D721Med (cell line): ENCODE measurements around the gene PNMA6E.
A peak's percentile ranks its signal among the peaks of the same experiment; 100 is the strongest.

ENCODE experiments used
- DNase-seq: peaks from one replicate; pipeline ENCODE4 v3.0.0; 2011; ENCODE audit warnings: low spot score; ENCODE audit not compliant: insufficient read length
- FAIRE-seq: peaks from 2 replicates; lab custom pipeline; 2011; peaks lifted over from hg19 to GRCh38; lab: Jason Lieb, UNC
- TF ChIP-seq, protein P1 (sequence below): IDR thresholded peaks from 2 replicates; pipeline ENCODE4 v1.5.1; 2012; ENCODE audit warnings: mild to moderate bottlenecking, control low read depth; ENCODE audit not compliant: insufficient read depth; ENCODE audit errors: missing control alignments

The PNMA6E gene

DNA sequence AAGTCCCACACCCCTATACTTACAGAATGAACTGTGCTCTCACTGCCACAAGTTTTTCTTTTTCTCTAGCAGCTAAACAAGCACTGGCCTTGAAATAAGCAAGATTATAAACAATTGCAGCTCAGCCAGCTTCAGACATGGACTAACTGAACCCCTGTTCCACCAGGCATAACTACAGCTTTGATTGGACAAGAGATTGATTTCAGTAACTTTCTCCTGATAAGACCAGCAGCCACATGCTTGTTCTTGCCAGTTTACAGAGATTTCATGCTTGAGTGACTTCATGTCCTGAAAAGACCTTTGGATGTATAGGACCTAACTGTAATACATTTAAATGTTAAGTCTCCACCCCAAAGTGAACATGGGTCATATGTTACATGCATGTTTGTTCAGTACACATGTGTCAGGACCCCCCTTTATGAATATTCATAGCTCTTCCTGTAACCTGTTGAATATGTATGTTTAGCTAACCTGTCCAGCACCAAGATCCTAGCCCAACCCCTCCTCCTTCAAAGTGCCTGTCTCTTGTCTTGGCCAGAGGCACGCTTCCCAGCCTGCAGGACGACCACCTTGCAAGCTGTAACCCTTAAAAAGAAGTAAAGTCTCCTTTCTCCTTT, 39.3 kb downstream of the PNMA6E start:
- no peak for DNase-seq
- TF ChIP-seq, protein P1, sequence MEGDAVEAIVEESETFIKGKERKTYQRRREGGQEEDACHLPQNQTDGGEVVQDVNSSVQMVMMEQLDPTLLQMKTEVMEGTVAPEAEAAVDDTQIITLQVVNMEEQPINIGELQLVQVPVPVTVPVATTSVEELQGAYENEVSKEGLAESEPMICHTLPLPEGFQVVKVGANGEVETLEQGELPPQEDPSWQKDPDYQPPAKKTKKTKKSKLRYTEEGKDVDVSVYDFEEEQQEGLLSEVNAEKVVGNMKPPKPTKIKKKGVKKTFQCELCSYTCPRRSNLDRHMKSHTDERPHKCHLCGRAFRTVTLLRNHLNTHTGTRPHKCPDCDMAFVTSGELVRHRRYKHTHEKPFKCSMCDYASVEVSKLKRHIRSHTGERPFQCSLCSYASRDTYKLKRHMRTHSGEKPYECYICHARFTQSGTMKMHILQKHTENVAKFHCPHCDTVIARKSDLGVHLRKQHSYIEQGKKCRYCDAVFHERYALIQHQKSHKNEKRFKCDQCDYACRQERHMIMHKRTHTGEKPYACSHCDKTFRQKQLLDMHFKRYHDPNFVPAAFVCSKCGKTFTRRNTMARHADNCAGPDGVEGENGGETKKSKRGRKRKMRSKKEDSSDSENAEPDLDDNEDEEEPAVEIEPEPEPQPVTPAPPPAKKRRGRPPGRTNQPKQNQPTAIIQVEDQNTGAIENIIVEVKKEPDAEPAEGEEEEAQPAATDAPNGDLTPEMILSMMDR: no peak
- FAIRE-seq: peak; percentile 66

DNA sequence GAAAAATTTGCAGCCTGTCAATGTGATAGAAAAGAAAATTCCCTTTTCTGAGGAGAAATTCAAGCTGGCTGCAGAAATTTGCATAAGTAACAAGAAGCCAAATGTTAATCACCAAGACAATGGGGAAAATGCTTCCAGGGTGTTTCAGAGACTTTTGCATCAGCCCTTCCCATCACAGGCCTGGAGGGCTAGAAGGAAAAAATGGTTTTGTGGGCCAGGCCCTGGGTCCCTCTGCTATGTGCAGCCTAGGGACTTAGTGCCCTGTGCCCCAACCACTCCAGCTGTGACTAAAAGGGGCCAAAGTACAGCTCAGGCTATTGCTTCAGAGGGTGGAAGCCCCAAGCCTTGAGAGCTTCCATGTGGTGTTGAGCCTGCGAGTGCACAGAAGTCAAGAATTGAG, 43.3 kb downstream of the PNMA6E start:
- FAIRE-seq: no peak
- TF ChIP-seq, protein P1: no peak

GRCh38 chrX:153353416-153353815, 47.7 kb downstream of the PNMA6E start:
- TF ChIP-seq, protein P1: no peak
- no peak for FAIRE-seq
- DNase-seq: no peak

More for the DNA sequence above, 43.3 kb downstream of the PNMA6E start:
- DNase-seq: no peak

DNA sequence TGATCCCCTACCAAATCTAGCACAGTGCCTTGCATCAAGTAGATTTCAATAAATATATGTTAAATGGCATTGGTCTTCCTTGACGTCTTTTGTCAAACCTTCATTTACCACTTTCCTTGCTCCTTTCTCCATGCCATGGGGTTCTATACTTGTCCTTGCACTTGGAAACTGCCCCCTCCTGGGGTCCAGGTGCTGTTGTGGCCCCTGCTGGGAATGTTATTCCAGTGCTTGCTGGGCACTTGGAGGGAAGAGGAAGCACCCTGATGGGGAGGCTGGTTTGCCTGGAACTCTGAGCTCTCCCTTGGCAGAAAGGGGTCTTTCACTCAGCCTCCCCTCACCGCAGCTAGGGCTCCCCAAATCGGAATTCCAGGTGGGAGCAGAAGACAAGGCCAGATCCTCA, 48.3 kb downstream of the PNMA6E start:
- TF ChIP-seq, protein P1: no peak
- FAIRE-seq (no peak), DNase-seq (no peak)

DNA sequence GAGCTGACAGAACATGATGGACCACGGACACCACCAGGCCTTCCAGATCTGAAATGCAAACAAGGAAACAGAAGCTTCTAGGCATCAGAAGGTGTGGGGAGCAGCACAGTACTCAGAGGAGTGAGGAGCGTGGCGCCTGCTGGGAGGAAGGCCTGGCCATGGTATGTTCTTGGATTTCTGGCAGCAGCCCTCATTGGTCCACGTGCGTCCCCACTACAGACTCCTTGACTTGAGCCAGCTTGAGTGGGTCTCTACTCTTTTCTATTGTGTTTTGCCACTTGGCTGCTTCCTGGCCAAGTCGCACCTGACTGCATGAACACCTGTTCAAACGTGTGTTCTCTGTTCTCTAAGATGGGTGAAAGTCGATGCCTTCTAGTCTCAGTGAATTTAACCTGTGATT, 49.2 kb downstream of the PNMA6E start:
- no peak for DNase-seq
- TF ChIP-seq, protein P1: no peak
- FAIRE-seq: no peak

GRCh38 chrX:153349952-153350351, 51.2 kb downstream of the PNMA6E start:
- TF ChIP-seq, protein P1: no peak
- FAIRE-seq (no peak), DNase-seq (no peak)

GRCh38 chrX:153348421-153348820, 52.7 kb downstream of the PNMA6E start:
- no peak for DNase-seq
- no peak for FAIRE-seq
- TF ChIP-seq, protein P1: no peak
